Omental fat pad (tissue), 4 donors: ENCODE results near the gene ITPR2. TPM values are rescaled to one million over a fixed set of nuclear protein-coding genes. Genes with fewer than 3 reads are reported as not detected.

Source experiments
- ATAC-seq: fragments of 150-250 bp; one replicate; pipeline ENCODE4 v1.9.1; 2016; ENCODE audit warnings: mild to moderate bottlenecking, moderate library complexity; ENCODE audit not compliant: low FRiP score
- DNase-seq: peaks from one replicate; pipeline ENCODE4 v3.0.0-alpha.2; 2019; ENCODE audit warnings: low spot score
- CTCF ChIP-seq, 3 donors: fragments of 450-650 bp; IDR thresholded peaks; one replicate each; pipeline ENCODE4 v1.5.1; 2016 to 2017; ENCODE audit warnings: antibody characterized with exemption in 3 of 3, mild to moderate bottlenecking in 3 of 3, moderate library complexity in 2 of 3
- total RNA-seq, 4 donors: library from RNA; depleted of rRNA; stranded (reverse); fragments of >200 nt; gene quantifications; one replicate each; pipeline ENCODE4 v1.1.0, GENCODE V29; 2016

Gene ITPR2
- total RNA-seq, 4 donors from 2014 or later: 39.0 to 62.9 (median 47.4) TPM

DNA sequence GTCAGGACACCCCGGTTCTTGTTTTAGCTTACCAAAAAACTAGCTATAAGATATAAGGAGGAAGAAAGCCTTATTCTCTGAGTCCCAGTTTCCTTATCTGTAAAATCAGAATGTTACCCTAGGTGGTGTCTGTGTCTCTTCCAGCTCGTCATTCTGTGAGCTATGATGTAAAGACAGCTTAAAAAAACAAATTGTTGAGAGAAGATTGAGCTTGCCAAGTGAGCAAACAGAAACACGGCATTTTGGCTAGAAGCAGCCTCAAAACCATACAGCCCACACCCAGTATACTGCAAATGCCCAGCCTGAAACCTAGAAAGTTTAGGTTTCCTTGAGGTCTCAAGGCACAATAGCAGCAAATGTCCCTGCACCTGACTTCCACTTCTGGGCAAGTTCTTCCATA is 486.3 kb downstream of the ITPR2 start:
- no peak for ATAC-seq
- DNase-seq: no peak
- no peak for TF ChIP-seq CTCF (IDR thresholded peaks at IDR 0.05)

DNA sequence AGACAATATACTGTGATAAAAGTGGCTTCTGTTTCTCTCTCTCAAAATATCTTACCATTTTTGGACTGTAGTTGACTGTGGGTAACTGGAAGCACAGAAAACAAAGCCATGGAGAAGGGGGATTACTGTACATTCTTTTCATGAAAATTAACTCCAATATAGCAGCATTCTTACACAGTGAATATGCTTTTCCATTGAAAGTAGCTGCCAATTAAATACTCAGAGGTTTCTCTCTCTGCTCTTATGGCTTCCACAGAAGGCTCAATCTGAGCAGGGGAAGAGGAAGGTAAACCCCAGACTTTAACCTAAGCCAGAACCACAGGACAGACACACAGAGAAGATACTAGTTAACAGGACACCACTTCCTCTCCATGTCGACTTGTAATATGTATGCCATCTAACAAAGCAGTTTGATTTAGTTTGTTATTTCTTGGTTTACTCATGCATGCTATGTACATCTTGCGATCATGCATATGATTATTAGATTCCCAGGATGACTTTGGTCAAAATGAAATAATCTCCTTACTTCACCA is 487.5 kb downstream of the ITPR2 start:
- DNase-seq: no peak
- no peak for ATAC-seq
- no peak for TF ChIP-seq CTCF (IDR thresholded peaks at IDR 0.05)

DNA sequence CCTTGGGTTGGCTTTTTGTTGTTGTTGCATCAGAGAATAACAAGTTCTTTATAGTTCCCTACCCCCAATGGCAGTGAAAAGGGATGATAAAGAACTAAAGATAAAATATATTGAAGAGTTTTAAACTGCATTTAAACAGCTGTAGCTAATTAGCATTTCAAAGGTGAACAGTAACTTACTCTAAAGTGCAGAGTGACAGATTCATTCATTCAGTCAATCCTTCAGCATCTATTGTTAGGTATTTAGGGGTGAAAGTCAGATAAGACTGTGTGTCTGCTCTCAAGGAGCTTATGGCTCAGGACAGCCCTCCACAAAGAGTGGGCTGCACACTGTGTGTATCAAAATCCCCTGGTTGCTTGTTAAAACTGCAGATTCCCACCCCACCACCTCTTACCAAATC is 491.5 kb downstream of the ITPR2 start:
- no peak for TF ChIP-seq CTCF (IDR thresholded peaks at IDR 0.05)
- no peak for ATAC-seq

GRCh38 chr12:26340649-26341048 is 492.3 kb downstream of the ITPR2 start:
- no peak for DNase-seq
- peak; percentile 57 for ATAC-seq
- TF ChIP-seq CTCF (IDR thresholded peaks at IDR 0.05): no peak

More for the DNA sequence above, 491.5 kb downstream of the ITPR2 start:
- DNase-seq: no peak

DNA sequence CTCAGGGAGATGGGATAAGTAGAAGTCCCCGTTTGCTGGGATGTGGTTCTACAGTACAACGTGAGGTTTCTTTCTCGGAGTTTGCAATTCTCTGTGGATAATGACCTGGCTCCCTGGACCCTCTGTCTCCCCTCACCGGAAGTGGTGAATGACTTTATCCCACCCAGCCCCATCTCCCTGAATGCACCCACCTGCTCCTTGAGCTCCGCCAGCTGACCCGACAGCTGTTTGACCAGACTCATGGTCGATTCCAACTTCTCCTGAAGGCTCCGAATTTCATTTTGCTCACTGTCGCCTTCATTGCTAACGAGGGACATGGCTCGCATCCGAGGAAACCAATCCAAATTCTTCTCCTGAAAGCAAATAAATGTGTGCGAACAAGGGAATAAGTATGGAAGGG is 493.0 kb downstream of the ITPR2 start:
- TF ChIP-seq CTCF (IDR thresholded peaks at IDR 0.05): no peak
- no peak for ATAC-seq
- no peak for DNase-seq

DNA sequence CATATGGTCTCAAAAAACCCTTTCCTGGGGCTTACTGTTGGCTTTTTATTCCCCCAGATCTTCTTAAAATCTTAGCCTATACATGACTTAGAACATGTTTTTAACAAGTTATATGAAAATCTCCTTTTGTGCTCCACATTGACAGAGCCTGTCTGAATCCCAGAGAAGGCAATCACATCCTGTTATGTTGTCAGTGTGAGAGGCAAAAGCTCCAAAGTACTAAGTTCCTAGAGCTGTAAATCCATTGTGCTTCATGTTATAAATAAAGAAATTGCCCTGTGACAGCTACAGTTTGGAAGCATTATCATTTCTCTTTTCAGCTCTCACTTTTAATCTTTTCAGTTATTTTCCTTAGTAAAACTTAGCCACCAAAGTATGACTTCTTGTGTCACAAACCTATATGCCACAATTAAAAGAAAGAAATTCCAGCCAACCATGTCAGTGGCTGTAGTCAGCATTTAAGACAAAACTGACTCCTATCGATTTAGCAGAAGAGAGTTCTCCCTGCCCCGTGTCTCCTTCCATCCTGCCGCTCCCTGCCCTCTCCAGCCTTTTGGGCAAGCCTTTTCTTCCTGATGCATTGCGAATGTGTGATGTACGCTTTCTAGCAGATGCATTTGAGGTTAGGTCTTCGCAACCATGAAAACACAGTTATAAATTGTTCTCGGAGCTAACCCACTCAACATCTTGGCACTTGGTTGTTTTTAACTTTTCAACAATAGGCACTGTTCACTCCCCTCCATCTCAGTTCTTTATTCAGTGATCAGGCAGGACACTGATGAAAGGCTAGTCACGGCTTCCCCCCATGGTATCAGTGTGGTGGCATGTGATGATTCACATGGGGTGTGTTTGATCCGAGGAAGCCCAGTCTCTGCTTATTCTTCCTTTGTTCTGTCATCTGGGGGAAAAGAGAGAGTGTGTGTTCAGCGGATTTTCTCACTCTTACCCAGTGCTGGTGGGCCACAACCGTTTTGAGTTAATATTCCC is 494.1 kb downstream of the ITPR2 start:
- DNase-seq (no peak), ATAC-seq (no peak)
- TF ChIP-seq CTCF (IDR thresholded peaks at IDR 0.05): no peak
